PC-3 (cell line): ENCODE data around the gene IRAK1.

ENCODE experiments used
- CTCF ChIP-seq: fragments of 300-600 bp; sonication (generic); conservative IDR thresholded peaks from 2 replicates; pipeline ENCODE4 v1.5.1; 2017; ENCODE audit warnings: antibody characterized with exemption, low read depth, mild to moderate bottlenecking, low read length
- EZH2 ChIP-seq: fragments of 300-600 bp; sonication (generic); IDR thresholded peaks from one replicate; pipeline ENCODE4 v1.6.1; 2017; ENCODE audit warnings: antibody characterized with exemption, mild to moderate bottlenecking, low read length; ENCODE audit not compliant: unreplicated experiment
- EZH2phosphoT487 ChIP-seq: fragments of 300-600 bp; sonication (generic); IDR thresholded peaks from 2 replicates; pipeline ENCODE4 v1.6.1; 2018; ENCODE audit warnings: mild to moderate bottlenecking, antibody characterized with exemption, low read length, borderline replicate concordance

GRCh38 chrX:154049209-154050112, 29.8 kb upstream of the IRAK1 start:
- TF ChIP-seq CTCF (no peak), EZH2phosphoT487 (no peak), EZH2 (no peak)
